HepG2 (cell line): ENCODE data around the gene BAHCC1. TPM values are rescaled to one million over a fixed set of nuclear protein-coding genes. Genes with fewer than 3 reads are reported as not detected.

Source experiments
- CBX1 ChIP-seq: IDR thresholded peaks from one replicate; pipeline ENCODE4 v1.6.1; 2016; ENCODE audit warnings: antibody characterized with exemption, low read depth
- CEBPG ChIP-seq: IDR thresholded peaks from 2 replicates; pipeline ENCODE4 v1.6.1; 2016
- CERS6 ChIP-seq: sonication (generic); formaldehyde crosslinking; IDR thresholded peaks from 2 replicates; pipeline ENCODE4 v1.5.0; 2020; ENCODE audit warnings: missing genetic modification reagents
- ESRRA ChIP-seq: sonication (generic); formaldehyde crosslinking; IDR thresholded peaks from 2 replicates; pipeline ENCODE4 v1.5.1; 2020; ENCODE audit warnings: mild to moderate bottlenecking, low read depth, missing genetic modification reagents
- ETS1 ChIP-seq: sonication (generic); formaldehyde crosslinking; IDR thresholded peaks from 2 replicates; pipeline ENCODE4 v1.4.0; 2020; ENCODE audit warnings: missing genetic modification reagents
- NRL ChIP-seq: sonication (generic); formaldehyde crosslinking; IDR thresholded peaks from 2 replicates; pipeline ENCODE4 v1.5.0; 2020; ENCODE audit warnings: missing genetic modification reagents, mild to moderate bottlenecking, moderate library complexity, borderline replicate concordance
- POLR2G ChIP-seq: fragments of 200-400 bp; formaldehyde crosslinking; IDR thresholded peaks from 2 replicates; pipeline ENCODE4 v1.6.1; 2018; ENCODE audit warnings: mild to moderate bottlenecking, low read depth, low read length, moderate library complexity
- PTBP1 ChIP-seq: fragments of 200-400 bp; formaldehyde crosslinking; IDR thresholded peaks from 2 replicates; pipeline ENCODE4 v1.6.1; 2018; ENCODE audit warnings: low read length, low read depth; ENCODE audit not compliant: poor library complexity, severe bottlenecking
- REPIN1 ChIP-seq: sonication (generic); formaldehyde crosslinking; IDR thresholded peaks from 2 replicates; pipeline ENCODE4 v1.8.0; 2022; ENCODE audit warnings: missing genetic modification reagents, low read depth, mild to moderate bottlenecking, borderline replicate concordance
- SOX13 ChIP-seq, 3 experiments: fragments of 450-650 bp in 1 of 3; sonication (generic) in 1 of 3; formaldehyde crosslinking in 1 of 3; IDR thresholded peaks in 2 of 3; conservative IDR thresholded peaks in 1 of 3; 2 replicates each; pipeline versions ENCODE4 v1.5.0 to v1.6.1; 2016 to 2020; ENCODE audit warnings: antibody characterized with exemption in 1 of 3, mild to moderate bottlenecking in 1 of 3, missing compliant biosample characterization in 1 of 3, missing genetic modification reagents in 1 of 3, moderate library complexity in 1 of 3
- TFE3 ChIP-seq: IDR thresholded peaks from 2 replicates; pipeline ENCODE4 v1.6.1; 2016
- XRCC5 ChIP-seq: fragments of 200-400 bp; formaldehyde crosslinking; optimal IDR thresholded peaks from 2 replicates; pipeline ENCODE3; 2017; ENCODE audit warnings: mild to moderate bottlenecking, low read length
- ZFP1 ChIP-seq: IDR thresholded peaks from 2 replicates; pipeline ENCODE4 v1.6.1; 2016
- ZFX ChIP-seq: sonication (generic); formaldehyde crosslinking; IDR thresholded peaks from 2 replicates; pipeline ENCODE4 v1.4.0; 2020; ENCODE audit warnings: mild to moderate bottlenecking, low read depth, missing genetic modification reagents, moderate library complexity
- ZNF326 ChIP-seq: sonication (generic); formaldehyde crosslinking; IDR thresholded peaks from 2 replicates; pipeline ENCODE4 v1.4.0; 2020; ENCODE audit warnings: missing genetic modification reagents, borderline replicate concordance
- ZNF33B ChIP-seq: sonication (generic); formaldehyde crosslinking; IDR thresholded peaks from 2 replicates; pipeline ENCODE4 v1.5.1; 2020; ENCODE audit warnings: mild to moderate bottlenecking, missing genetic modification reagents
- ZNF572 ChIP-seq: sonication (generic); formaldehyde crosslinking; IDR thresholded peaks from 2 replicates; pipeline ENCODE4 v1.5.1; 2020; ENCODE audit warnings: mild to moderate bottlenecking, missing genetic modification reagents
- ZNF598 ChIP-seq: sonication (generic); formaldehyde crosslinking; IDR thresholded peaks from 2 replicates; pipeline ENCODE4 v1.5.1; 2020; ENCODE audit warnings: mild to moderate bottlenecking, missing genetic modification reagents, borderline replicate concordance
- ZNF713 ChIP-seq: sonication (generic); formaldehyde crosslinking; IDR thresholded peaks from 2 replicates; pipeline ENCODE4 v1.4.0; 2020; ENCODE audit warnings: mild to moderate bottlenecking, missing genetic modification reagents
- ZSCAN9 ChIP-seq: IDR thresholded peaks from 2 replicates; pipeline ENCODE4 v1.6.1; 2016; ENCODE audit warnings: borderline replicate concordance
- polyA plus RNA-seq, 8 experiments: library from polyadenylated mRNA; depleted of rRNA in 3 of 8; stranded (reverse) in 7 of 8; unstranded in 1 of 8; fragments of >200 nt; fragmentation: Illumina TruSeq in 4 of 8; extraction: Trizol in 4 of 8; gene quantifications; 2 replicates each; pipeline versions ENCODE4 v1.2.1 to v1.2.3, GENCODE V29; 2011 to 2016; ENCODE audit warnings: low read depth in 4 of 8, missing spikeins in 1 of 8, mixed read lengths in 1 of 8; ENCODE audit not compliant: insufficient read depth in 1 of 8
- total RNA-seq, 5 experiments: library from RNA; depleted of rRNA; stranded (reverse); fragments of >200 nt; fragmentation: Illumina TruSeq; extraction: Trizol; gene quantifications; 2 replicates each; pipeline ENCODE4 v1.2.3, GENCODE V29; 2016; ENCODE audit warnings: low read depth in 1 of 5
- TF ChIP-seq, protein P1 (sequence below): sonication (generic); formaldehyde crosslinking; IDR thresholded peaks from 2 replicates; pipeline ENCODE4 v1.4.0; 2020; ENCODE audit warnings: mild to moderate bottlenecking, missing genetic modification reagents
- TF ChIP-seq, protein P2 (sequence below): sonication (generic); formaldehyde crosslinking; IDR thresholded peaks from 2 replicates; pipeline ENCODE4 v1.4.0; 2020; ENCODE audit warnings: missing genetic modification reagents

Gene BAHCC1
- total and polyA plus RNA-seq, 2 of the 13 experiments (the other 11 are each of a cell fraction or from before 2014, with no cell fraction given), result 1.4 to 1.7 TPM

- TF ChIP-seq ZNF572 (CRISPR knock-in tag), result no peak
- TF ChIP-seq ZSCAN9 (CRISPR knock-in tag), result no peak
- TF ChIP-seq, protein P1, sequence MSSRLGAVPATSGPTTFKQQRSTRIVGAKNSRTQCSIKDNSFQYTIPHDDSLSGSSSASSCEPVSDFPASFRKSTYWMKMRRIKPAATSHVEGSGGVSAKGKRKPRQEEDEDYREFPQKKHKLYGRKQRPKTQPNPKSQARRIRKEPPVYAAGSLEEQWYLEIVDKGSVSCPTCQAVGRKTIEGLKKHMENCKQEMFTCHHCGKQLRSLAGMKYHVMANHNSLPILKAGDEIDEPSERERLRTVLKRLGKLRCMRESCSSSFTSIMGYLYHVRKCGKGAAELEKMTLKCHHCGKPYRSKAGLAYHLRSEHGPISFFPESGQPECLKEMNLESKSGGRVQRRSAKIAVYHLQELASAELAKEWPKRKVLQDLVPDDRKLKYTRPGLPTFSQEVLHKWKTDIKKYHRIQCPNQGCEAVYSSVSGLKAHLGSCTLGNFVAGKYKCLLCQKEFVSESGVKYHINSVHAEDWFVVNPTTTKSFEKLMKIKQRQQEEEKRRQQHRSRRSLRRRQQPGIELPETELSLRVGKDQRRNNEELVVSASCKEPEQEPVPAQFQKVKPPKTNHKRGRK (CRISPR knock-in tag), result no peak
- no peak for TF ChIP-seq ZFP1
- TF ChIP-seq ZNF33B (CRISPR knock-in tag), result peak; percentile 84; the same call in 1 of the 2 replicates
- peak; percentile 22; the same call in 1 of the 2 replicates for TF ChIP-seq ZNF598
- peak; percentile 61 for TF ChIP-seq PTBP1
- TF ChIP-seq SOX13 (IDR thresholded peaks at IDR 0.05), result no peak
- TF ChIP-seq SOX13 (CRISPR knock-in tag; conservative IDR thresholded peaks at IDR 0.05 in 1 of 2, IDR thresholded peaks at IDR 0.05 in 1 of 2), result no peak
- TF ChIP-seq POLR2G, result peak; percentile 91
- peak; percentile 30; the same call in 1 of the 2 replicates for TF ChIP-seq TFE3 (CRISPR knock-in tag)
- TF ChIP-seq CBX1, result no peak
- TF ChIP-seq ZFX, result peak; percentile 72
- 0 out of 2 replicates have a peak, but pooled peaks have one; percentile 29 for TF ChIP-seq ESRRA (CRISPR knock-in tag)
- TF ChIP-seq ZNF713, result no peak
- TF ChIP-seq, protein P2, sequence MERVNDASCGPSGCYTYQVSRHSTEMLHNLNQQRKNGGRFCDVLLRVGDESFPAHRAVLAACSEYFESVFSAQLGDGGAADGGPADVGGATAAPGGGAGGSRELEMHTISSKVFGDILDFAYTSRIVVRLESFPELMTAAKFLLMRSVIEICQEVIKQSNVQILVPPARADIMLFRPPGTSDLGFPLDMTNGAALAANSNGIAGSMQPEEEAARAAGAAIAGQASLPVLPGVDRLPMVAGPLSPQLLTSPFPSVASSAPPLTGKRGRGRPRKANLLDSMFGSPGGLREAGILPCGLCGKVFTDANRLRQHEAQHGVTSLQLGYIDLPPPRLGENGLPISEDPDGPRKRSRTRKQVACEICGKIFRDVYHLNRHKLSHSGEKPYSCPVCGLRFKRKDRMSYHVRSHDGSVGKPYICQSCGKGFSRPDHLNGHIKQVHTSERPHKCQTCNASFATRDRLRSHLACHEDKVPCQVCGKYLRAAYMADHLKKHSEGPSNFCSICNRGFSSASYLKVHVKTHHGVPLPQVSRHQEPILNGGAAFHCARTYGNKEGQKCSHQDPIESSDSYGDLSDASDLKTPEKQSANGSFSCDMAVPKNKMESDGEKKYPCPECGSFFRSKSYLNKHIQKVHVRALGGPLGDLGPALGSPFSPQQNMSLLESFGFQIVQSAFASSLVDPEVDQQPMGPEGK (CRISPR knock-in tag), result peak; percentile 37; the same call in 1 of the 2 replicates
- no peak for TF ChIP-seq ZNF326 (CRISPR knock-in tag)
- peak; percentile 47 for TF ChIP-seq XRCC5
- no peak for TF ChIP-seq ETS1 (CRISPR knock-in tag)
- TF ChIP-seq CEBPG, result no peak
- no peak; the same call in 1 of the 2 replicates for TF ChIP-seq CERS6 (CRISPR knock-in tag)
- TF ChIP-seq REPIN1 (CRISPR knock-in tag), result 0 out of 2 replicates have a peak, but pooled peaks have one; percentile 49
- TF ChIP-seq NRL (CRISPR knock-in tag), result peak; percentile 88
Observed at GRCh38 chr17:81487487-81488275, 92.4 kb downstream of the BAHCC1 start (continued).
